ENCODE measurements around the gene KCNH1.

Gene KCNH1

GRCh38 chr1:210635108-210635507, 498.8 kb downstream of the KCNH1 start:
- TF ChIP-seq CTCF (IDR thresholded peaks at IDR 0.05; ENCODE audit: low read depth, low read length, missing control alignments) = no peak
- DNase-seq (ENCODE audit: low read depth) = no peak
- H3K4me3 ChIP-seq (ENCODE audit: low read depth, low read length) = no peak overlapping the region

- DNase-seq (ENCODE audit: low read depth) = no peak
- no peak overlapping the region for H3K4me3 ChIP-seq (ENCODE audit: low read depth, low read length)
- TF ChIP-seq CTCF (IDR thresholded peaks at IDR 0.05; ENCODE audit: low read depth, low read length, missing control alignments) = no peak
These were observed 500.3 kb downstream of the KCNH1 start for GRCh38 chr1:210633636-210634035.

GRCh38 chr1:210633140-210633539, 500.8 kb downstream of the KCNH1 start:
- no peak overlapping the region for H3K4me3 ChIP-seq (ENCODE audit: low read depth, low read length)
- DNase-seq (ENCODE audit: low read depth) = no peak
- TF ChIP-seq CTCF (IDR thresholded peaks at IDR 0.05; ENCODE audit: low read depth, low read length, missing control alignments) = no peak

- no peak overlapping the region for H3K4me3 ChIP-seq (ENCODE audit: low read depth, low read length)
- DNase-seq (ENCODE audit: low read depth) = no peak
- TF ChIP-seq CTCF (IDR thresholded peaks at IDR 0.05; ENCODE audit: low read depth, low read length, missing control alignments) = no peak
These were observed 502.5 kb downstream of the KCNH1 start for GRCh38 chr1:210631399-210631798.

GRCh38 chr1:210629276-210629675, 504.7 kb downstream of the KCNH1 start:
- no peak for TF ChIP-seq CTCF (IDR thresholded peaks at IDR 0.05; ENCODE audit: low read depth, low read length, missing control alignments)
- DNase-seq (ENCODE audit: low read depth) = no peak
- no peak overlapping the region for H3K4me3 ChIP-seq (ENCODE audit: low read depth, low read length)

- no peak overlapping the region for H3K4me3 ChIP-seq (ENCODE audit: low read depth, low read length)
- DNase-seq (ENCODE audit: low read depth) = no peak
- TF ChIP-seq CTCF (IDR thresholded peaks at IDR 0.05; ENCODE audit: low read depth, low read length, missing control alignments) = no peak
These were observed 506.2 kb downstream of the KCNH1 start for GRCh38 chr1:210627755-210628154.

Measured in GM12864 (cell line).